IPS-18c (cell line): ENCODE results near the gene MRPL45.

Experiments
- H3K4me3 ChIP-seq: 2 replicates; pipeline ENCODE4 v1.7.0; 2013; ENCODE audit warnings: low read depth, mild to moderate bottlenecking, low read length, moderate library complexity; ENCODE audit not compliant: insufficient read depth
- H3K9me3 ChIP-seq: one replicate; pipeline ENCODE4 v1.6.1; 2013; ENCODE audit warnings: mild to moderate bottlenecking, low read length, moderate library complexity; ENCODE audit not compliant: control insufficient read depth, insufficient read depth

MRPL45 gene

DNA sequence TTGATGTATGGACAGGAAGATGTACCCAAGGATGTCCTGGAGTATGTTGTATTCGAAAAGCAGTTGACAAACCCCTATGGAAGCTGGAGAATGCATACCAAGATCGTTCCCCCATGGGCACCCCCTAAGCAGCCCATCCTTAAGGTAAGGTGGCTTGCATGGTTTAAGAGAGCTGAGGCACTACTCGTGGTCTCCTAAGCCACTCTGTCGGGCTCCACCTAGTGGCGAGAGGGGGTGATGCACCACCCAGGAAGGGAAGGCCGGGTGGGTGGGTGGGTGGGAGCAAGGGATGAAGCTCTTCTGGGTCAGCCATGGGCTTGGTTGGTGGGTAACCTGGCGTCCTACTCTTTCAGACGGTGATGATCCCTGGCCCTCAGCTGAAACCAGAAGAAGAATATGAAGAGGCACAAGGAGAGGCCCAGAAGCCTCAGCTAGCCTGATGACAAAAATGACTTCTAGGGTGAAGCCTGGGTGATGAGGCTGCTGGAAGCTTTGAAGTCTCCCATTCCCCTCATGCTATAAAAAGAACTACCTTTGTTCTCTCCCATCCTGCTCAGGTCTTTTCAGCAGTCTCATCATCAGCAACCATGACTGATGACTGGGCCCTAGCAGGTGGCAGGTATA is 25.3 kb downstream of the MRPL45 start:
- no peak overlapping the region for H3K4me3 ChIP-seq

DNA sequence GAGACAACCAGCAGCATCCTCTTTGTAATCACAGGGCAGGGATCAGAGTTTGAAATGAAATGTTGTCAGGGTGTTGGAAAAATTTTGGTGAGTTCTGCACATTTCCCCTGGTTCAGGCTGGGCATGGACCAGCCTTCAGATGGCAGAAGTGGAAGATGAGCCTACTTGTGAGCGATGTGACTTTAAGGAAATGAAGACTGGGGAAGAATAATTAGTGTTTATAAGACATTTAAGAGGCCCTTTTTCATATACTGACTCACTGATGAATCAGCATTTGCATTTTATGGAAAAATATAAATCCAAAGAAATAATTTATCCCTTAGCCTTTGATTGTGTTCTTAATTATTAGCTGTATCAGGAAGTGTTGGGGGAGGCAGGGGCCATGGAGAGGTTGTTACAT is 25.9 kb downstream of the MRPL45 start:
- no peaks in the 10 kb centered on the region for H3K9me3 ChIP-seq
- no peak overlapping the region for H3K4me3 ChIP-seq

More for the DNA sequence above, 25.3 kb downstream of the MRPL45 start:
- H3K9me3 ChIP-seq, result no peaks in the 10 kb centered on the region

DNA sequence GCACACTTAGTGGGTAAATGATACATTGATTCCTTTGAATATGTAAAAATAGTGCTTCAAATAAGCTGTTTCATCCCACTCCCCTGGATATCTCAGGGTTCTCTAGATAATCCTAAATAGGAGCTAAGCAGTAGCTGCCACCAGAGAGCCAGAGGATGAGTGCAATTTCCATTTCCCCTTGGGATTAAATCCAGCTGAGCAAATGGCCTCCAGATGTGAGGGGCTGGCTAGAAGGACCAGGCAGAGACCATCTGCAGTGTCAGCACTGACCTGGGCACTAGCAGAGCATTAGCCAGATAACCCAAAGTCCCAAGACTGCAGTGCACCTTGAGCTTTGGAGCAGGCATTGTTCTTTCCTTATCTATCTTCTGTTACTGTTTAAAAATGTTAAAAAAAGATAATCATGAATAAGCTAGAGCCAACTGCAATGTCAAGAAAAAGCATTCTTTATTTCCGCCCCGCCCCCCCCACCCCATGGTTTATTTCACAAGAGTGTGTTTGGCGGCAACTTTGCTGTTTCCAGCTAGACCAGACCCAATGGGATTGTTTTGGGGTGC is 27.3 kb downstream of the MRPL45 start:
- Histone ChIP-seq H3K4me3 (no peak overlapping the region), H3K9me3 (no peaks in the 10 kb centered on the region)

DNA sequence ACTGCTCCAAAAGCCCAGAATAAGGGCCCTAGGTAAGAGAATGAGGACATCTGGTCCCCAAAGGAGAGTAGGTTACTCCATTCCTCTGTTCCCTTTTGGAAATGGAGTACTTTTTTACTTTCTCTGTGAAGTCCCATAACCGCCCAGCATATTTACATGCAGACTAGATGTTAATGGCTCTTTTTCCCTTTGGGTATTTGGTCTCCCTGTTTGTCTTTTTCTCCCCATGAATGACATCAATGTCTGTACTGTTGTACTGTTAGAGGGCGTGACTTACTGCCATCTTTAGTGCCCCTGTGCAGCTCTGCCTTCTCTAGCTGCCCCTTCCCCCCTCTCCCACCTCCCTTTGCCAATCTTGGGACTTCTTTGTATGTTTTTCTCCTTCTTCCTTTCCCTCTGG is 27.8 kb downstream of the MRPL45 start:
- Histone ChIP-seq H3K4me3 (no peak overlapping the region), H3K9me3 (no peaks in the 10 kb centered on the region)

DNA sequence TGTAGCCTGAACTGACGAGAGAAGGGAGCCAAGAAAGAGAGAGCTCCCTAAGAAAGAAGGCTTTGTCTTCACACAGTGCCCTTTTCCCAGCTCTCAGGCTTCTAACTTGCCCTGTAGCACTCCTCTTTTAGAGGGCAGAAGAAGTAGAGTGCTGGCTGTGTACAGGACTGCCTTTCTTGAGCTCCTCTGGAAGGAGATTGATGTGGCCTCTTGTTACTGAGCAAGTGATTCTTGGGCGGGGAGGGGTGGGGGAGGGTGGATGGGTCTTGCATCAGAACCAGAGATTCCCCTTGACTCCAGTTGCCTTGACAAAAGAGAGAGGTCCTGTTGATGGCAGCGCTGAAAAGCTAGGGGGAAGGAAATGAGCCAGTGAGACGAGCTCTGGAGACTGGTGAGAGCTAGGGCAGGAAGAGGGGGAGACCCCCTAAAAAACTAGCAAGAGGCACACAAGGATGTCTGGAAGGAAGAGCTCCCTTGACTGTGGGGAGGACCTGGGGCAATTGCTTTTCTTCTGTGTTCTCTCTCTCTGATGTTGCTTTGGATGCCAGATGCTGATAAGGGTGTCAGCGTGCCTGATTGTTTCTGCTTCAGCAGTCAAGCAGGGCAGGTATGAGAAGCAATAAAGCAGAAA is 28.4 kb downstream of the MRPL45 start:
- Histone ChIP-seq H3K9me3 (no peaks in the 10 kb centered on the region), H3K4me3 (no peak overlapping the region)

DNA sequence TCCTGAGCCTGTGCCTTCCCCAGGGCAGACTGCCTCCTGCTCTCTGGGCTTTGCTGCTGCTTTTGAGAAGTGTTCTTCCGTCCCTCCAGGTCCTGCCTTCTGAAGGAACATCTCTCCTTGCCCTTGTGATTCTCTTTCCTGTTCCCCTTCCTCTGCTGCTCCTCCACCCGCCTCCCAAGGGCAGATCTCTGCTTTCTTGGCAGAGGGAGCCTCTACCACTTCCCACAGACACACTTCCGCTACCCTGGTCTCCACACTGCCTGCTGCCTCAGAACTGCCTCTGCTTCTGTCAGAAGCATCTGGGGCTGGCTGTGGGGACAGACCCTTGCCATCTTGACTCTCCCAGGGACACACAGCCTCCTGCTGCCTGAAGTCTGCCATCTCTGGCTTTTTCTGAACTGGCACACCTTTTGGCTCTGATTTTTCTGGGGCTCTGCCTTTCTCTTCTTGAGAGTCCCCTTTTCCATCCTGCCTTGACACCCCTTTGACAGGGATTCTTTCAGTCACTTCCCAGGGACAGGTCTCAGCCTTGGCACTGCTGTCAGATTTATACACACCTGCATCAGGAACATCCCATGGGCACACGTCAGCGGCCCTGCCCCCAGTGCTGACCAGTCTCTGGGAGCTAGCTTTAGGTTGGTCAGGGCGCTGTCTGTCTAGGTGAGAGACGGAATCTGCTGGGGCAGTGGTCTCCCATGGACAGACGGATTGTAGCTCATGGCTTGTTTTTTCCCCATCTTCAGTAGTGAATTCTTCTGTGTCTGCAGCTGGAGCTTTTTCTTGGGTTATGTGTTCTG is 30.2 kb downstream of the MRPL45 start:
- Histone ChIP-seq H3K4me3 (no peak overlapping the region), H3K9me3 (no peaks in the 10 kb centered on the region)

DNA sequence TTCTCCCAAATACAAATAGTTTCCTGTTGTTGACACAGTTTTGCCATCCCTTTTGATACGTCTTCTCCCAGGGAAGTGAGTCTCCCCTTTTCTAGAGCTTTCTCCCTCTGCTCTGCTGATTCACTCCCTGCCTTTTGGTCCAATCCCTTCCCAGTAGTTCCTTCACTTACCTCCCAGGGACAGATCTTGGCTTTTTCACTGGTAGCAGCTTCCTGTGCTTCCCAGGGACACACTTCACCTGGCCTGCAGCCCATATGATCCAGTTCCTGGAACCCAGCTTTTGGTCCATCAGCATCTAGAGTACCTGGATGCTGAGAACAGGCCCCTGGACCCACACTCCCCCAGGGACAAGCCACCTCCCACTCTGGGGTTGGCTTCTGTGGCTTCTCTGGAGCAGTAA is 31.0 kb downstream of the MRPL45 start:
- no peaks in the 10 kb centered on the region for H3K9me3 ChIP-seq
- no peak overlapping the region for H3K4me3 ChIP-seq

DNA sequence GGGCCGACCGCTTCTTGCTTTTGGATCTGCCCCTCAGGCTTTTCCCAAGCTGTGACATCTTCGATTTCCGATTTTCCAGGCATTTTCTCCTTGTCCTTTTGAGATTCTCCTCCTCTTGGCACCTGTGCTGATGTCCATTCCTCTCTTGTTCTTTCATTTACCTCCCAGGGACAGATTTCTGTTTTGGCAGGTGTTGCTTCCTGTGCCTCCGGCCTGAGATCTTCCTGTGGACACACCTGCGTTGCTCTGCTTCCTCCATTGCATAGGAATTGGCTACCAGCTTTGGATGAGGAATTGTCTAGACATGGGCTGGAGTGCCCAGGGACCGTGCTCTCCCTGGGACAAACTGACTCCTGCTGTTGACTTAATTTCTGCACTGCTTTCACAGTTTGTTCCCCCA is 31.7 kb downstream of the MRPL45 start:
- Histone ChIP-seq H3K4me3 (no peak overlapping the region), H3K9me3 (no peaks in the 10 kb centered on the region)

DNA sequence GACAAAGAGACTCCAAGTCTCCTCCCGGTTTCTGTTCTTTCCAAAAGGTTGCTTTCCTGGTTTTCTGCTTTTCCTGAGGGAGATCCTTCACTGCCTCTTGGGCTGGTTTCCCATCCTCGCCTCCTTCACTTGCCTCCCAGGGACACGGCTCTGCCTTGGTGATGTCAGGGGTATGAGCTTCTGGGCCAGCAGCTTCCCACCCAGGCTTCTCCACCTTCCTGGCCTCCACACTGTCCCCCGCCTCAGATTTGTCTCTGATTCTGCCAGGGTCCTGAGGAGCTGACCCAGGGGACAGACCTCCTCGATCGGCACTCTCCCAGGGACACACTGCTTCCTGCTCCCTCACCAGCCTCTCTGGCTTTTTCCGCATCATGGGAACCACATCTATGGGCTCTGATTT is 32.3 kb downstream of the MRPL45 start:
- H3K9me3 ChIP-seq, result no peaks in the 10 kb centered on the region
- H3K4me3 ChIP-seq, result no peak overlapping the region

DNA sequence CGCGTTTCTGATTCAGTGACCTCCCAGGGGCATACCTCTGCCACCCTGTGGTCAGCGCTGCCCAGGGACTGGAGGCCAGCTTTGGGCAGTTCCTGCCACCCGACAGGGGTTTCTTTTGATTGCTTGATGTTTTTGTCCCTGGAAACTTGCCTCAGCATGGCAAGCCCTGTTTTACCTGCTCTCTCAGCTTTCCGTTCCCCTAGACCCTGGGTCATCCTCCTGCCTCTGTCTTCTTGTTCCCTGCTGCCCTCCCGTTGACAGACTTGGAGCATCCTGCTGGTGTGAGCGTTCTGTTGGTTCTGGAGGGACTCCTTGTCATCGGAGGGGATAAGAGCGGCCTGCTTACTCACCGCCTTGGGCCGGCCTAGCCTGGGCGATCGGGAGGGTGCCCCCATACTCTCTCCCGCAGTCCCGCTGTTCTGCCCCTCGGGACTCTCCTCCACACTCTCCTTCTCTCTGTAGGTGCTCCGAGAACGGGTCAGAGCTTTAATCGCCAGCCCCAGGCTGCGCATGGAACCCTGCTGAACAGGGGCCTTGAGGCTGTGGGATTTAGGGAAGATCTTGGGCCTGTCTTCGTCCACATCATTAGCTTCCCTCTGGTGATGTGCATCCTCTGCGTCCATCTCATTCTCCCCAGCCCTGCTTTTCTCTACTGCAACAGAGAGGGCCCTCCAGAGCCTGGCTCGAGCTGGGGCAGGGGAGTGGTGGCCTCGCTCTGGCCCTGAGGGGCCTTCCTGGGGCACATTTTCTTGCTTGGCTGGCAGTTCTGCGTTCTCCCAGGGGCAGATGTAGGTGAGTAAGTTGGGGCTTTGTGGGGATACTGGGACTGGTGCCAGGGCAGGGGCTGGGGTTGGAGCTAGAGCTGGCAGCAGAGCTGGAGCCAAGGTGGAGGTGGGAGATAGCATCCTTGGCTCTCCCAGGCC is 33.1 kb downstream of the MRPL45 start:
- Histone ChIP-seq H3K9me3 (no peaks in the 10 kb centered on the region), H3K4me3 (no peak overlapping the region)

DNA sequence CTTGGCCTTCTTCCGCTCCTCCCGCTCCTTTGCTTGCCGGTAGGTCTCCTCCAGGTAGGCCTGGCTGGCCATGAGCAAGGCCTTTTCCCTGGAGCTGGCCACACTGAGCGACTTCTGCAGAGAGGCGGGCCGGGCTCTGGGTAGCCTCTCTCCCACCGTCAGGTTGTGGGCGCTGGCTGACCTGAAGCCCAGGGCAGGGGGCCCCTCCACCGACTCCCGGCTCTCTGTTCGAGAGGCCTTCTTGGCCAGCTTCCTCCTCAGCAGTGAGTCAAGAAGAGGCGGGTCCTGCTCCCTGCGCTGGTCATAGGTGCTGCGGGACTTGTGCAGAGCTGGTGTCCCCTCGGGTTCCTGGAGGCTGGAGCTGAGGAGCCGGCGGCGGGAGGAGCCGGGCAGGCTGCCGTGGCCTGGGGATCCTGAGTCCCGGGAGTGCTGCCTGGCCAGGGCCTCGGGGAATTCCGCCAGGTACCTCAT is 34.0 kb downstream of the MRPL45 start:
- Histone ChIP-seq H3K4me3 (no peak overlapping the region), H3K9me3 (no peaks in the 10 kb centered on the region)

DNA sequence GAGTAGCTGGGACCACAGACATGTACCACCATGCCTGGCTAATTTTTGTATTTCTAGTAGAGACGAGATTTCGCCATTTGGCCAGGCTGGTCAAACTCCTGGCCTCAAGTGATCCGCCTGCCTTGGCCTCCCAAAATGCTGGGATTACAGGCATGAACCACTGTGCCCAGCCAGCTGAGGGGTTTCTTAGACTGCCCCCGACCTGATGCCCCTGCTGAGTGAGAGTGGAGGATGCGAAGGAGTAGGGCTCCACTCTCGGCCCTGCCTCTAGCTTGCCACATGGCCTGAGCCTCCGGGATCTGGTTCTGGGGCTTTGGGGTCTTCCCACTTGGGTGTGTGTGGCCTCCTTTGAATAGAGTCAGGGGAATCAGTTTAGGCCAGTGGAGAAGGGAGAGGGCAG is 35.8 kb downstream of the MRPL45 start:
- Histone ChIP-seq H3K9me3 (no peaks in the 10 kb centered on the region), H3K4me3 (no peak overlapping the region)

DNA sequence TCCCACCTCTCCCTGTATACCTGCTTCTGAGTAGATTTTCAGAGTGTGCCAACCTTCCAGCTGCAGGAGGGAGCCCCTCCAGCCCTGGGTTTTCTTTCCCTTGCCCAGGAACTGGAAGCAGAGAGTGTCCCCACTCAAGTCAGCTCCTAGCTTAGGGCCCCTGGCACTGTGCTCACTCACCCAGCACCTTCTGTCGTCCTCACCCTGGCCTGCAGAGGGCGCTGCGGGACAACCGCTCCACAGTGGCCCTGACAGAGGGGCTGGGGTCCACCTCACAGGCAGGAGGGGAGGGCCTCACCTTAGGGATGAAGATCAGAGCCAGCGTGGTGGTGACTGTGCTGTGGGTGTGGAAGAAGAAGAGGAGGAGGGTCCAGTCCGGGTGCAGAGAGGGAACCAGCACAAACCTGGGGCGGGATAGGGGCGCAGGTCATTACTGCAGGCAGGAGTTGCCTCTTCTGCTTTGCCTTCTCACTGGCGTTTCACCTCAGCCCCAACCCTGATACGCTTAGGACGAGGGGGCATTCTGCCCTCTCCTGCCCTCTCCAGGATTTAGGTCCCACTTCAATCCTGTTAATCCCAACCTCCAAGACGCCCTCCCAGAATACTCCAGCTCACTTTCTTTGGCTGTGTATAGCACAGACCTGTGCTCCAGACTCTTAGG is 36.8 kb downstream of the MRPL45 start:
- no peak overlapping the region for H3K4me3 ChIP-seq
- no peaks in the 10 kb centered on the region for H3K9me3 ChIP-seq

DNA sequence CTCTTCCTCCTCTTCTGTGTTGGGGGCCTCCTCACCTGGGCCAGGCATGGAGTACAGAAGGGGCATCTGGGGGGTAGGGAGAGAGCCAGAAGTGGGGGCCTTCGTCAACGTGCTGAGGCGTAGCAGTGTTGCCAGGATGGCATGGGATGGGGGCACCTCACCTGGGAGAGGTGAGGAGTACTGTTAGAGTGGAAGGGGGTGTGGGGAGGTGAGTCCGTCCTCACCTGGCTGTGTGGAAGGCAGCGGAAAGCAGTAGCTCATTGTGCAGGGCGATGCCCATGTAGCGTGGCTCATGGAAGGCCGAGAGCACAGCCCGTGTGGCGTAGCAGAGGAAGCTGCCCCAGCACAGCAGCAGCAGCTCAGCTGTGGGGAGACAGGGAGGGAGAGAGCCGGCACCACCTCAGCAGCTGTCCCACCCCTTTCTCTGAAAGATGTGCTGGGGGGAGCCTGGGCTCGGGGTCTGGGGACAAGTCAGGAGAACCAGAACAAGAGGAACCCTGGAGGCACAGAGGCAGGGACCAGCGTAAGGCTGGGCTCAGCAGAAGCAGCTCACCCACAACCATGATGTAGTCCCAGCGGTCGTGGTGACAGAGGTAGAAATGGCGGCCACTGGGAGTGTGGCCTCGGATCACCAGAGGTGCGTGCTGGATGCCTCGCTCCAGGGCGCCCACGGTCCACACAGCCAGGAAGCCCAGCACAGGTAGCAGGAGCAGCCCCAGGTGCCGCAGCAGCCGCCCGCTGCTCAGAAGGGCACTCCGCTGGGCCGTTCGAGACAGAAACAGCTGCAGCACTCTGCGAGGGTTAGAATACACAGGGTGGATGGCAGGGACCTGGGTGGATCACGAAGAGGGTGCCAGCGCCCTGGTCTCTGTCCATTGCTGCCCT is 37.8 kb downstream of the MRPL45 start:
- Histone ChIP-seq H3K4me3 (no peak overlapping the region), H3K9me3 (no peaks in the 10 kb centered on the region)

DNA sequence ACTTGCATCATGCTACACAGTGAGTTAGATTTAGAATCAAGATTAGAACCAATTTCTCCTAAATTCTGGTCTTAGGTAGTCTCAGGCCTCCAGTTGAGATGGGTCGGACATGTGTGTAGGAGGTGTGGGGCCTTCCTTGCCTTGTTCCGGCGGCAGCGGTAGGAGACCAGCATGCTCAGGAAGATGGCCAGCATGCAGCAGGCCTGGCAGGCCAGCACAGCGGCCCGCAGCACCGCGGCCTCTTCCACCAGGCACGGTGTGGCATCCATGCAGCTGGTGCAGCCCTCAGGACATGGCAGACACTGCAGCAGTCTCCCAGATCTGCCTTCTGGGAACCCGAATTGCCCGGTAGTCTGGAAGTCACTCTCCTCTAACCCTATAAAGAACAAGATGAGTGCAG is 39.9 kb downstream of the MRPL45 start:
- no peaks in the 10 kb centered on the region for H3K9me3 ChIP-seq
- no peak overlapping the region for H3K4me3 ChIP-seq

DNA sequence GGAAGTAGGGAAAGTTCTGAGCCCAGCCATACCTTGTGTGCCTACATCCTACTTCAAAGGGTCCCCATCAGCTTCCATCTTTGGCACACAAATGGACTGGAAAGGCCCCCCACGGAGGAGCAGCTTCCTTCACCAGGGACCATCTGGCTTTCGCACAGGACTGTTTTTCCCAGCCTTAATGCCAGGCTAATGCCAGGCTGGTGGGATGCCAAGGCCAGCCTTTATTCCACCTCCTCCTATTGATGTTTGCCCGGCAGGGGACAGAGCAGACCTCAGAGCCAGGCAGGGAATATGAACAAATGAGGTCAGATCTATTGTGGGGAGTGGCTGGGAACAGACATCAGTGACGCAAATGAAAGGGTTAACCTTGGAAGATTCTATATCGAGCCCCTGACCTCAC is 41.1 kb downstream of the MRPL45 start:
- no peaks in the 10 kb centered on the region for H3K9me3 ChIP-seq
- H3K4me3 ChIP-seq, result no peak overlapping the region
